ENCODE data around the gene EZR.

Gene EZR

GRCh38 chr6:158815907-158816306 lies 3.3 kb downstream of the EZR start:
- DNase-seq (ENCODE audit: extremely low spot score): no peak
- ChIA-PET POLR2A (interaction anchor here (1.0 kb wide), 1 partner anchor 53 kb away, joined by 3 read pairs; no protein-coding TSS in a partner anchor), CTCF (no interaction called here)
- TF ChIP-seq CTCF (IDR thresholded peaks at IDR 0.05; ENCODE audit: control extremely low read depth, extremely low read depth, low read depth, missing control alignments): no peak

GRCh38 chr6:158815379-158815724 lies 3.8 kb downstream of the EZR start:
- POLR2A ChIA-PET: no interaction called here
- CTCF ChIA-PET: interaction anchor here (1.6 kb wide), 1 partner anchor 16 kb away, joined by 5 read pairs; no protein-coding TSS in a partner anchor

GRCh38 chr6:158813032-158813431 lies 6.1 kb downstream of the EZR start:
- POLR2A ChIA-PET: interaction anchor here (0.5 to 1.1 kb wide), 4 partner anchors 11 to 269 kb away, joined by 3 to 5 read pairs (median 3); no protein-coding TSS in a partner anchor
- CTCF ChIA-PET: interaction anchor here (1.0 to 2.7 kb wide), 6 partner anchors 9 to 230 kb away, joined by 3 to 24 read pairs (median 4); no protein-coding TSS in a partner anchor
- TF ChIP-seq CTCF (IDR thresholded peaks at IDR 0.05; ENCODE audit: control extremely low read depth, extremely low read depth, low read depth, missing control alignments): no peak
- no peak for DNase-seq (ENCODE audit: extremely low spot score)

More at GRCh38 chr6:158815379-158815724, 3.8 kb downstream of the EZR start:
- no peak for TF ChIP-seq CTCF (IDR thresholded peaks at IDR 0.05; ENCODE audit: control extremely low read depth, extremely low read depth, low read depth, missing control alignments)
- no peak for DNase-seq (ENCODE audit: extremely low spot score)

- no peak for TF ChIP-seq CTCF (IDR thresholded peaks at IDR 0.05; ENCODE audit: control extremely low read depth, extremely low read depth, low read depth, missing control alignments)
- POLR2A ChIA-PET: interaction anchor here (1.1 kb wide), 1 partner anchor 57 kb away, joined by 3 read pairs; no protein-coding TSS in a partner anchor
- no peak for DNase-seq (ENCODE audit: extremely low spot score)
- CTCF ChIA-PET: interaction anchor here (1.0 to 2.7 kb wide), 9 partner anchors 9 to 231 kb away, joined by 3 to 24 read pairs (median 3); no protein-coding TSS in a partner anchor
These were observed 6.6 kb downstream of the EZR start for GRCh38 chr6:158812611-158813010.

GRCh38 chr6:158810155-158811095 lies 8.7 kb downstream of the EZR start:
- no peak for DNase-seq (ENCODE audit: extremely low spot score)
- POLR2A ChIA-PET: interaction anchor here (1.4 kb wide), 1 partner anchor 59 kb away, joined by 3 read pairs; no protein-coding TSS in a partner anchor
- CTCF ChIA-PET: interaction anchor here (0.6 to 2.7 kb wide), 7 partner anchors 11 to 163 kb away, joined by 3 to 24 read pairs (median 4); no protein-coding TSS in a partner anchor
- TF ChIP-seq CTCF (IDR thresholded peaks at IDR 0.05; ENCODE audit: control extremely low read depth, extremely low read depth, low read depth, missing control alignments): no peak

- ChIA-PET POLR2A (interaction anchor here (0.6 to 1.4 kb wide), 4 partner anchors 8 to 153 kb away, joined by 3 to 7 read pairs (median 3); partner anchors contain the start of gene EZR), CTCF (interaction anchor here (0.8 to 2.7 kb wide), 16 partner anchors 11 to 588 kb away, joined by 3 to 17 read pairs (median 4); partner anchors contain the start of gene RSPH3)
- no peak for TF ChIP-seq CTCF (IDR thresholded peaks at IDR 0.05; ENCODE audit: control extremely low read depth, extremely low read depth, low read depth, missing control alignments)
- peak; percentile 39 for DNase-seq (ENCODE audit: extremely low spot score)
These were observed 10.1 kb downstream of the EZR start for GRCh38 chr6:158808941-158809678.
